ENCODE data around the gene TRIM37. TPM values are rescaled to one million over a fixed set of nuclear protein-coding genes. Genes with fewer than 3 reads are reported as not detected.

The TRIM37 gene
- total and polyA plus RNA-seq, 2 donors (not counting 1 experiment from before 2014, with no cell fraction given) = 5.1 to 28.3 TPM

GRCh38 chr17:58944166-58944565 lies 162.5 kb downstream of the TRIM37 start:
- Histone ChIP-seq H3K36me3 (replicated peaks in 1 of 2; ENCODE audit: control extremely low read depth in 1 of 2, control insufficient read depth in 1 of 2, extremely low read depth in 1 of 2, insufficient read depth in 2 of 2, low read length in 1 of 2) (no peaks in the 10 kb centered on the region), H3K27me3 (replicated peaks in 1 of 4; ENCODE audit: control extremely low read depth in 1 of 4, control insufficient read depth in 3 of 4, insufficient read depth in 4 of 4, low read length in 3 of 4) (no peaks in the 10 kb centered on the region), H3K9ac (ENCODE audit: low read length) (no peak overlapping the region), H4K20me1 (ENCODE audit: control insufficient read depth, insufficient read depth, low read length, poor library complexity, severe bottlenecking) (no peaks in the 10 kb centered on the region), H3K79me2 (ENCODE audit: control insufficient read depth, insufficient read depth, low read length) (no peaks in the 10 kb centered on the region), H3K4me2 (replicated peaks; ENCODE audit: low read depth, low read length, poor library complexity, severe bottlenecking) (no peak overlapping the region), H2AFZ (ENCODE audit: insufficient read depth, low read depth, low read length, poor library complexity, severe bottlenecking) (no peak overlapping the region), H3K4me1 (ENCODE audit: control insufficient read depth in 2 of 2, insufficient read depth in 2 of 2, low read length in 2 of 2) (peaks cover 0 to 4% of the 10 kb centered on the region in 2 donors), H3K9me3 (ENCODE audit: control extremely low read depth in 1 of 3, control insufficient read depth in 2 of 3, insufficient read depth in 1 of 3, low read length in 2 of 3) (peaks cover 0 to 7% (median 5%) of the 10 kb centered on the region in 3 donors), H3K4me3 (ENCODE audit: control extremely low read depth in 1 of 5, extremely low read depth in 1 of 5, insufficient read depth in 1 of 5, low read depth in 2 of 5, low read length in 4 of 5) (no peak overlapping the region), H3K27ac (ENCODE audit: low read length in 2 of 2) (no peak overlapping the region)
- intact Hi-C loops (cut with micrococcal nuclease) = no loop called here
- no peak overlapping the region for H3K4me3 Mint-ChIP-seq
- 88% methylated on average over 1 of the region's 2 CpGs for WGBS (ENCODE audit: insufficient coverage)
- peaks cover 7% of the 10 kb centered on the region for H3K9me3 Mint-ChIP-seq (ENCODE audit: insufficient read depth)
- TF ChIP-seq CTCF (IDR thresholded peaks at IDR 0.05) (no peak), EZH2 (IDR thresholded peaks at IDR 0.05; ENCODE audit: borderline replicate concordance, insufficient read depth, low read depth, low read length, poor library complexity, severe bottlenecking) (no peak)
- H3K27me3 Mint-ChIP-seq = no peaks in the 10 kb centered on the region
- DNase-seq = no peak
- ATAC-seq (ENCODE audit: low read depth) = no peak
- POLR2A ChIA-PET = interaction anchor here (0.6 kb wide), 1 partner anchor 609 kb away, joined by 3 read pairs; no protein-coding TSS in a partner anchor
- no peak overlapping the region for H3K27ac Mint-ChIP-seq
- H3K4me1 Mint-ChIP-seq = peaks cover 3% of the 10 kb centered on the region
- CTCF ChIA-PET = interaction anchor here (0.7 kb wide), 1 partner anchor 93 kb away, joined by 3 read pairs; no protein-coding TSS in a partner anchor

GRCh38 chr17:58936295-58936694 lies 170.4 kb downstream of the TRIM37 start:
- no peaks in the 10 kb centered on the region for H4K20me1 ChIP-seq (ENCODE audit: control insufficient read depth, insufficient read depth, low read length, poor library complexity, severe bottlenecking)
- Mint-ChIP-seq H3K4me3 (no peak overlapping the region), H3K27ac (no peak overlapping the region), H3K4me1 (no peaks in the 10 kb centered on the region), H3K27me3 (no peaks in the 10 kb centered on the region), H3K9me3 (ENCODE audit: insufficient read depth) (no peaks in the 10 kb centered on the region)
- no peak overlapping the region for H3K9ac ChIP-seq (ENCODE audit: low read length)
- intact Hi-C loops (cut with micrococcal nuclease) = no loop called here
- CTCF ChIA-PET = no interaction called here
- no peak overlapping the region for H3K4me3 ChIP-seq (ENCODE audit: control extremely low read depth in 1 of 5, extremely low read depth in 1 of 5, insufficient read depth in 1 of 5, low read depth in 2 of 5, low read length in 4 of 5)
- H3K36me3 ChIP-seq (replicated peaks in 1 of 2; ENCODE audit: control extremely low read depth in 1 of 2, control insufficient read depth in 1 of 2, extremely low read depth in 1 of 2, insufficient read depth in 2 of 2, low read length in 1 of 2) = no peaks in the 10 kb centered on the region
- no peaks in the 10 kb centered on the region for H3K9me3 ChIP-seq (ENCODE audit: control extremely low read depth in 1 of 3, control insufficient read depth in 2 of 3, insufficient read depth in 1 of 3, low read length in 2 of 3)
- H3K27ac ChIP-seq (ENCODE audit: low read length in 2 of 2) = no peak overlapping the region
- H2AFZ ChIP-seq (ENCODE audit: insufficient read depth, low read depth, low read length, poor library complexity, severe bottlenecking) = no peak overlapping the region
- H3K4me1 ChIP-seq (ENCODE audit: control insufficient read depth in 2 of 2, insufficient read depth in 2 of 2, low read length in 2 of 2) = no peaks in the 10 kb centered on the region
- TF ChIP-seq CTCF (IDR thresholded peaks at IDR 0.05) = no peak
- no peak for TF ChIP-seq EZH2 (IDR thresholded peaks at IDR 0.05; ENCODE audit: borderline replicate concordance, insufficient read depth, low read depth, low read length, poor library complexity, severe bottlenecking)
- H3K27me3 ChIP-seq (replicated peaks in 1 of 4; ENCODE audit: control extremely low read depth in 1 of 4, control insufficient read depth in 3 of 4, insufficient read depth in 4 of 4, low read length in 3 of 4) = no peaks in the 10 kb centered on the region
- DNase-seq (no peak), ATAC-seq (ENCODE audit: low read depth) (no peak)
- POLR2A ChIA-PET = no interaction called here
- H3K79me2 ChIP-seq (ENCODE audit: control insufficient read depth, insufficient read depth, low read length) = no peaks in the 10 kb centered on the region
- WGBS (ENCODE audit: insufficient coverage) = no CpG with 5 or more reads among the region's 3 CpGs
- no peak overlapping the region for H3K4me2 ChIP-seq (replicated peaks; ENCODE audit: low read depth, low read length, poor library complexity, severe bottlenecking)

Data from B cell (primary cell).